ENCODE results near the gene EPHA6.
A peak's percentile ranks its signal among the peaks of the same experiment; 100 is the strongest.

EPHA6 gene

DNA sequence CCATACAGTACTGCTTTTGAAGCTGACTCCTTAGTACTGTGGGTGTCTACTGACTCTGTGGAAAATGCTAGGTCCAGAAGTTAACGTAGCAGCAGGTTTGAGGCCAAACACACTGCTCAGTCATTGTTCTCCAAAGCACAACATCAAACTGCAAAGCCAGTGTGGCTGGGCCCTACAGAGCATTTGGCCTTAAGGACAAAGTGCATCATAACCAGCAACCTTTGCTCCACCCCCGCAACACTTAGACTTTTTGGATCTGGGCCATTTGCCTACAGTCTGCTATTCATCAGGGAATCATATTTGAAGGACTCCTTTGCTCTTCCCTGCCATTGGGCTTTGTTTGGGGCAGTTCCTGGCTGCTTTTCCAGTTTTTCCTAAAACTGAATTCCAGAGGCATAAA lies 907.1 kb downstream of the EPHA6 start:
- DNase-seq = no peak

DNA sequence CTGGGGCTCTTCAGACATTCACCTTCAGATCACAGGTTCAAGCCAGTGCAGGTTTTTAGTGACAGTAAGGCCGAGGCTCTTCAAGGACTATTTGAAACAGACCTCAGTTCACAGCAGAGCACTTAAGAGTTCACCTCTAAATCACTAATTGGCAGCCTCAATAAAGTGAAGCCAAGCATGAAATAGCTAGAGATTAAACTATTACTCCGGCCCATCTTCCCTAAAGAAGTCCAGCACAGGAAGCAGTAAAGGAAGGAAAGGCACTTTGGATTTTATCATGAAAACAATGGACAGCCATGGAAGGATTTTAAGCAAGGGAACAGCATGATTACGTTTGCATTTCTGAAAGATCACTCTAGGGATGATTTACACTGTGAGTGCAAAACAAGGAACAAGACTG lies 922.5 kb downstream of the EPHA6 start:
- DNase-seq = no peak

DNA sequence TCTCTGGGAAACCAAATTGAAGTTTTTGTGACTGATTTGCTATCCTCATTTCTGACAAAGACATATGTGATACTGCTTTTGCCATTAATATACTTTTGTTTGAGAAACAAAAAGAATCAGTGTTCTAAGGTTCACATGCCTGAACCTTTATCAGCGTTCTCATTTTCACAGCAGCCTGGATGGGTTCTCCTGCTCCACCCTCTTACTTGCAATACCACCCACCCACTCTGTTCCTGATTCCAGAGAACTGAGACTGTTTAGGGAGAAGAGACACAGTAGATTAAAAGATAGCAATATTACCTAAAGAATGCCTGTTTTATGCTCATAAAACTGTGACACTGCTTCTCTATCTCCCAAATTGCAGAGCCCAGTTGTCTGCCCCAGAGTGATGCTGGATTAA lies 924.4 kb downstream of the EPHA6 start:
- no peak for DNase-seq

DNA sequence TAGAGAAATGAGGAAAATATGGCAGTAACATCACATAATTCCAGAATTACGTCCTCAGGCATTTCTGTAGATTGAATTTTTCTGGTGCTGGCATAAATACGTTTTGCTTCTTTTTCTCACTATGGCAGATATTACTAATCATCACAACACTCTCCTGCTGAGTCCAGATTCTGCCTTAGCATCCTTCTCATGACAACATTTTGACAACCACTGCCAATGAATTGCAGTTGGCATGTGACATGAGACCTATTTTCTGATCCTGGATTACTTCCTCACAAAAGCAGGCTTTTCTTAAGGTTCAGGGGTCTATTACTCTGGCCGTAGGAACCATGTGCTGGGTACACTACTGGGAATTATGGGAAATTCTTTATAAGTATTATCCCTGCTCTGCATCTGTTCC lies 927.6 kb downstream of the EPHA6 start:
- no peak for DNase-seq

DNA sequence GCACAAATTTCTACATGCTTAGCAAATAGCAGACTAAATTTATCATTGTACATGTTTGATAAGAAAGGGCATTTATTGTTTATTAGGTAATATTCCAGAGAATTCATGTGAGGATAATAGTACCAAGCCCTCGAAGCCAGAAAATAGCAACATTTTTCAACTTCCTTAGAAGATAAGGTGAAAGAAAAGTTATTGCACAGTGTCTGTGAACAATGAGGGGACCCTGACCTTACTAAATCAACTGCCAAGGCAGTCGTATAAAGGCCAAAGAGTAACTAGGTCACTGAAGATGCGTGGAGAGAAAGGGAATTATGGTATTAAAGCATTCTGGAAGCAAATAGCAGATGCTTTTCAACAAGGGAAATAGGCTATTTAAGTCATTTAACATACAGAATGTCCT lies 929.9 kb downstream of the EPHA6 start:
- no peak for DNase-seq

DNA sequence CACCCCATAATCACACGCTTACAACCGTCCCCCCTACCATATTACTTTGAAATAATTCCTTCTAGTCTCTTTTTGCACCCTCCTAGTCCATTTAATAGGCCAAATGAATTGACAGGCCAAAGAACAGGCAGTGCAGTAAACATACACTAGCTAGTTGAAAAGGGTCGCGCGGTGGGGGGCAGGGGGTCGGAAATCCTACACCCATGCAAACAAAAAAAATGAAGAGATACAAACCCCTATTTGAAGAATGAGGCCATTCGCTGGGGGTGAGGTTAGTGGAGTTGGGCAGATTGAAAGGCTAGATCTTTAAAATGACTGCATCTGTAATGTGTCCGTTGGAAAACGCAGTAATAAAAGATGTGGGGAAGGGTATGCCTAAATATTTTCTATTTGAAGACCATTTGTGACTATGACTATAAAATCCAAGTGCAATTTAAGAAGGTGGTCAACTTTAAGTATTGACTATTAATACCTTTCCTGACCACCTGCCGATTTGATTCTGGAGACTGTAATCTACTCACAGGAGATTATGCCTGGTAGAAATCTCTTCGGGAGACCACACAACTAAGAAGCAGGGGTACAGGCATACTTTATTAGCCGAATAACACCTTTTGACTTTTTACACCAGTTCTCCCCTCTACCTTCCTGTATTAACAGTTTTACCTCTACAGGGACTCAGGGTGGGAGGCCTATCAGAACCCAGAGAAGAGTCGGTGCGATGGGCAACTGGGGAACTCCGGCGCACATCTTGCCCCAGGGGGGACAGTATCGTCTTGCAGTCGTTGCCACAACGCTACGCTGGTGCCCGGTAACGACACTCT lies 949.4 kb downstream of the EPHA6 start:
- DNase-seq = no peak

DNA sequence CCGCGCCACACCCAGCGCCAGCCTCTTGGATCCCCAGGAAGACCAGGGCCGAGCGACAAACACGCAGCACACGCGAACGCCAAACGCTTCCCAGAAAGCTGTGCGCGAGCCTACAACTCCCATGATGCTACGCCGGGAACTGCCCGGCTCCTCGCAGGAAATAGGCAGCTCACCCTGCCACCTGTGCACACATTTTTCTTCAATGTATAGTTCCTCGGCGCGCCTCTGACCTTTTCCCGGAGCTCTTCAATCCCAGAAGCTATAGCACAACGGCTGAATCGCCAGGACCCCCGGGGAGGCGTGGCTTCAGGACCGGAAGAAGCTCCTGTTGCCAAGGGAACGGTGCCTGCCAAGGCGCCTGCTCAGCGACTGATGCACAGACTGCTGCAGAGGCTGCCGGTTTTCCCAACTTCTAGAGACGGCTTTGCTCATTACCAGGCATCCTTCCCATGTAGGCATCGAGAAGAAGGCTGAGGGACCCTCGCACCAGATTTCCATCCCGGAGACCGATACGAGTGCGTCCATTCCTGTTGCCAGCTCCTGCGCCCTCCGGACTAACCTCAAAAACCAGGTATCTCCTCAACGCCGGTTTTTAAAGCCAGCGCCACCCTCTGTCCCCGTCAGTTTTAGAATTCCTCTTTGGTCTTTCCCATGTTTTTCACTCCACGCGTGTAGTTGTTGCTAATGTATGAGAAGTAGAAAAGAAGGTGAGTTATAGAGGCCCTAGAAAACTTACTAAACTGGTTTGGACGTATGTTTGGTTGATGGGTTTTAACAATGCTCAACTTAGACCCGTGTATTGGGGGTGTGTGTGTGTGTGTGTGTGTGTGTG lies 950.2 kb downstream of the EPHA6 start, which contains the start of gene ARL6:
Gene ARL6 (plus strand): TSS at position 352 of the 832 bp plus-strand sequence. CDS start 3,350 bp downstream, outside the sequence.
- peak; percentile 79 for DNase-seq

DNA sequence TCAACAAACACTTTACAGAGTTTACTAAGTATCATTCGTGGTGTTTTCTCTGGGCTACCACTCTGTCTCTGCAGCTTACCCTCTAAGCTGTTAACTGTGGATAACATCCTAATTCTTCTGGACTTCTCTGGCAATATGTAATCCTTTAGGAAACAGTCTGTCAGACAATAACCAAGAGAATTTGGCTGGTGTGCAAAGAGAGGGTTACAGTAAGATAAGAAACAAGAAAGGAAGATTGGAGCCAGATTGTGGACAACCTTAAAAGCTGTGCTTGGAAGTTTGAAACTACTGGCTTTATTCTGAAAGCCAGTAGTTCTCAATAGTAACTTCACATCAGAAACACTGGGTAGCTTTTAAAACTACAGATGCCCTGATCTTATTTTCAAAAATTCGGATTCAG lies 950.9 kb downstream of the EPHA6 start:
- DNase-seq = no peak

DNA sequence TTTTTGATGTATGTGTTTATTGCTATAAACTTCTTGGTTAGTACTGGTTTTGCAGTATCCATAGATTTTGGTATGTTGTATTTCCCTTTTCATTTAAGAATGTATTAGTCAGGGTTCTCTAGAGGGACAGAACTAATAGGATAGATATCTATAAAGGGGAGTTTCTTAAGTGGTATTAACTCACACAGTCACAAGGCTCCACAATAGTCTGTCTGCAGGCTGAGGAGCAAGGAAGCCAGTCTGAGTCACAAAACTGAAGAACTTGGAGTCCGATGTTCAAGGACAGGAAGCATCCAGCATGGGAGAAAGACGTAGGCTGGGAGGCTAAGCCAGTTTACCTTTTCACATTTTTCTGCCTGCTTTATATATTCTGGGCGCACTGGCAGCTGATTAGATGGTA lies 958.5 kb downstream of the EPHA6 start:
- no peak for DNase-seq

DNA sequence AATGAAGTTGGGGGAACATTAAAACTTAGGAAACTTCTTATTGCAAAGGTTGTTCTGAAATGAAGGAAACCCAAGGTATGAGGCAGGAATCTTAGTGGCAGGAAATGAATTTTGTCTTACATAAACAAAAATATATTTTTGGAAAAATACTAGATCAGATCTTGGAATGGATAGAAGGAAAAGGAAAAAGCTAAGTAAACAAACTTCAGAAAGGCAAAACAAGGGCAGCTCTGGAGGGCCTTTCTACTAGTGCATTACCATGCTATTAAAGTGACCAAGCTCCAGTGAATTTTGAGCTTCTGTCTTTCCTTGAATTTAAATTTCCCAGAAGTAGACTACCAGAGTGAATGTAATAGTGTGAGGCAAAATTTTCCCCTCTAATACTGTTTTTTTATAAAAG lies 963.8 kb downstream of the EPHA6 start:
- no peak for DNase-seq

DNA sequence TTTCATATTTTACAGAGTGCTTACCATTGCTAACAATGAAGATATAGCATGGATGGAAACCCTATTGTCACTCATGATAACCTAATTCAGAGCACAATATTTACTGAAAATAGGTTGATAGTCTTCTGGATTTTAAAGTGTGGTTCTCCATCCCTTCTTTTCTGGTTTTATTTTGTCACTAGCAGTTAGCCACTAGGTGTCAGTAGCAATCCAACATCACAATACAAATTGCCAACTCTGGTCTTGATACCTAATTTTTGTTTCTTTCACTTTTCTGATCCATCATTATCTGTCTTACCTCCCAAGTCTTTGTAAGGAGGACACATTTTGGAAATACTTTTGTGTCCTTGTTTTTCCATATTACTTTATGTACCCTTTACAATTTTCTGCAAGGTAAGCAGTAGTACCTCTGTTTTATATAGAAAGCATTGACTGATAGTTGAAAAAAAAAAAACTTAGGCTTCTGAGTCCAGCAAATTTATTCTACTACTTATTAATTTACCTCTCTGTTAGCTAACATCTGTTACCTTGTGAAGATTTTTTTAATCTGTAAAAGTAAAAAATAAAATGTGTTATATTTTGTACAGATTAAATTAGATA lies 979.1 kb downstream of the EPHA6 start:
- no peak for DNase-seq

DNA sequence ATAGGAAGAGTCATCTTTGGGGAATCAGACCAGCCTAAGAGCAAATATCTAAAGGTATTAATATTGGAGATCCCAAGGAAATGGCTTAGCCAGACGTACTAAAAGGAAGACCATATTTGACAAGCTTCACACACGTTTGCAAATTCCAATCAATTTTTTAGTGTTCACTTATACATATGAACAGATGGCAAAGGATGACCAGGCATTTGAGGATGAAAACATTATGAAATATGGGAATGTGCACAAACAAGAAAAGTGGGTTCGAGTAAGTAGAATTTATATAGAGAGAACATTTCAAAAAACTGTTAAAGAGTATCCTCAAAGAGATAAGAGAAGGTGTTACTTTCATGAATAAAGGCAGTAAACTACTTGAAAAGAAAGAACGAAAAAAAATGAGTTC lies 981.6 kb downstream of the EPHA6 start:
- DNase-seq = no peak

Measured in T1000 (cell line).